HG02970 (cell line): ENCODE measurements around the gene CCDC157.
"Not testable (repeated sequence)": the region's sequence is repeated elsewhere in the genome, so short reads cannot be mapped to it uniquely, and the experiment has no call there.

Experiments used
- ATAC-seq: cut with Tn5 transposase; IDR thresholded peaks from one replicate; pipeline ENCODE4 v1.9.1; 2021; ENCODE audit warnings: mild to moderate bottlenecking, moderate library complexity, moderate number of reproducible peaks; ENCODE audit not compliant: unreplicated experiment, low FRiP score

CCDC157 gene

DNA sequence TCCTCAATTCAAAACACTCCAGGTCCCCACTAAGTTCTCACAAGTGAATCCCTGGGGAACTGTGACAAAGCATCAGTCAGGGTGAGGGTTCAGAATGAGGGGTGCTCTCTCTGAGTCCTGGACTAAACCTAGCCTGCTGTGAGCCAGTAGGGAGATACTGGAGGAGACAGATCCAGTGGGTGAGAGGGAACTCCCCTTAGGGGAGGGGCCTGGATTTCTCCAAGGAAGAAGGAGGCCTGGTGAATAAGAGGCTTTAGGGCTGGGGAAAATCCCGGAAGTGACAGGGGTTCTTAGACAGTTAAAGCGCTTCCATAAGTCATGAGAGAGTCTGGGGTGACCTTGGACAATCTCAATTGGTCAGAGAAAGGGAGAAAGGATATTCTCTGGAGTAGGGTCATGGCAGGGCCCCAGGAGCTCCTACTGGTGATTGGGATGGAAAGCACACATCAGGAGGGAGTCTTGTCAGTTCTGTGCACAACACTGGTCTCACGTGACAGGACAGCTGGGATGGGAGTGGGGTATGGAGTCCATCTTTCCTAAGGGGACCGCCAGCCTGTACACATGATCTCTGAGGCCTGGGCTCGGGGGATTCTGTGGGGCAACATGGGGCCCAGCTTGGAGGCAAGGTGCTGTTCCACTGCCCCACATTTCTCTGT lies 31.6 kb upstream of the CCDC157 start:
- no peak for ATAC-seq

DNA sequence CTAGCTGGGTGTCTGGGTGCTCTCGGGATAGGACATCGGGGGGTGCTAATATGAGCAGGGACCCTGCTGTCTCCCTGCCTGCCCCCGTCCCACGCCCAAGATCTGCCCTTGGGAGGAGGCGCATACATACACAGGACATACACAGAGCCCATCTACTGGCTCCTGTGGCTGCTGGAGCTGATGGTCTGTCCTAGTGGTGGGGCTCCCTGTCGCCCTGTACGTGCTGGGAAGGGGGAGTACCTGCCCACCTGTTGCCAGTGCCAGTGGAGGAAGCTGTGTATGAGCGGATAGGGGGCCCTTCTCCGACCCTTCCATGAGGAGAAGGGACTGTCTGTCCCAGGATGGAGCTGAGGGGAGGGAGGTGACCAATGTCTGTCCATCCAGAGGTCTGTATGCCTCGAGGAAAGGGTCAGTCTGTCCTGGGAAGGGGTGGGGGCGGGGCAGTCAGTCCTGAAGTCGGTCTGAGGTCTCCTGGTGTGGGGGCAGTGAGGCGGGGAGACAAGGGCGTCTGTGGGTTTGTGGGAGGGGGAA lies 31.0 kb upstream of the CCDC157 start:
- no peak for ATAC-seq

DNA sequence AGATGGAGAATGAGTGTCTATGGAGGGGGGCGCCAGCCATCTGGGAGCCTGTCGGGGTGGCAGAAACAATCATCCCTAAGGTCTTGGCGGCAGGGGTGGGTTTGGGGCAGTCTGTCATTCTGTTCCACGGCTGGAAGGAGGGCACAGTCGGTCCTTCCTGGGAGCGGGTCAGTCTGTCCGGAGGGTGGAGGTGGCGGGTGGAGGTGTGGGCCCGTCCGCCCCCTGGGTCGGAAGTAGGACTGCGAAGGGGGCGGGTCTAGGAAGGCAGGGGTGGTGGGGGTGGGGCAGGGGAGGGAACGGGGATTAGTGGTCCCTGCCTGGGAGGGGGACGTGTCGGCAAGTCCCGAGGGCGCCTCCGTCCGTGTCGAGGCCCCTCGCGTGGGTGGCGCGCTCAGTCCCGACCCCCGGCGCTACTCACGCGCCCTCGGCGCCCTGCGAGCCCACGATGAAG lies 30.5 kb upstream of the CCDC157 start:
- ATAC-seq, result peak; percentile 30

DNA sequence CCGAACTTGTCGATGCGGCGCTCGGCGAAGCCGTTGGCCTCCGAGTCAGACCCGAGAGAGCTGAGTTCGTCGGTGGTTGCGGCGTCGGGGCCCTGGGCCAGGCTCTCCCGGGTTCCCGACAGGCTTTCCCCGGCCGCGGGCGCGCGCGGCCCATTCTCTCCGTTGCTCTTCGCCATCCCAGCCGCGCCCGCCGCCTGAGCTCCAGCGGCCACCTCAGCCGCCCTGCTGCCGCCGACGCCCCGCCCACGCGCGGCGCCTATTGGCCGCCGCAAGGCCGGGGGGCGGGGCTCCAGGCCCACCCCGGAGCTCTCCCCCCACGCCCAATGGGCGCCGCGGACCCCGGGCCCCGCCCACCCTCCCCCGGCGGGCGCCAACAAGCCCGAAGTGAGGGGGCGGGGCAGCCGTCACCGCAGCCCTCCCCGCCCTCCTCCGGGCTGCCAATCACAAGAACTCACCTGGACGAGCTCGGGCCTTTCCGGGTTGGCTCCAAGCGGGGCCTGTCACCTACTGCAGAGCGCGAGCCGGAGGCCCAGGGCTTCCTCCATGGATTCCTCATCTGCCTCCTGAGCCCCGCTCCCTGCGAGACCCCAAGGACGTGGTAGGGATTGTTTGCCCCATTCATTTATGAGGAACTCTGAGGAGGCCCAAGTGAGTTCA lies 30.0 kb upstream of the CCDC157 start, which contains the start of gene TBC1D10A:
Gene TBC1D10A, minus strand, starts transcription at position 236 of the 657 bp plus-strand sequence. Its CDS starts 60 bp downstream, at position 176.
- ATAC-seq, result peak; percentile 87

DNA sequence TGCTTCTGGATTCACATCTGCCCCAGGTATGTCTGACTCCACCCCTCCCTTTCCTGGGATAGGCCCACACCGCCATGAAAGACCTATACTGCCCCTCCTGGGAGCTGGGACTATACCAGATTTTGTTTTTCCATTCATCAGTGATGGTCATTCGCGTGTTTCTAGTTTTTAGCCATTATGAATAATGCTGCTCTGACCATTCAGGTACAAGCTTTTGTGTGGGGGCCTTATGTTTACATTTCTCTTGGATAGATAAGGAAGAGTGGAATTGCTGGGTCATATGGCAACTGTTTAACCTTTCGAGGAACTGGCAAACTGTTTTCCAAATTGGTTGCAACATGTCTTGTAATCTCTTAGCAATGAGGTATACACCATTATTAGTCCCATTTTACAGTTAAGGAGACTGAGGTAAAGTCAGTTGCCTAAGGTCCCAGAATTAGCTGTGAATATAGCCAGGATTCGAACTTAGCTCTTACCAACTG lies 28.9 kb upstream of the CCDC157 start:
- ATAC-seq, result no peak

DNA sequence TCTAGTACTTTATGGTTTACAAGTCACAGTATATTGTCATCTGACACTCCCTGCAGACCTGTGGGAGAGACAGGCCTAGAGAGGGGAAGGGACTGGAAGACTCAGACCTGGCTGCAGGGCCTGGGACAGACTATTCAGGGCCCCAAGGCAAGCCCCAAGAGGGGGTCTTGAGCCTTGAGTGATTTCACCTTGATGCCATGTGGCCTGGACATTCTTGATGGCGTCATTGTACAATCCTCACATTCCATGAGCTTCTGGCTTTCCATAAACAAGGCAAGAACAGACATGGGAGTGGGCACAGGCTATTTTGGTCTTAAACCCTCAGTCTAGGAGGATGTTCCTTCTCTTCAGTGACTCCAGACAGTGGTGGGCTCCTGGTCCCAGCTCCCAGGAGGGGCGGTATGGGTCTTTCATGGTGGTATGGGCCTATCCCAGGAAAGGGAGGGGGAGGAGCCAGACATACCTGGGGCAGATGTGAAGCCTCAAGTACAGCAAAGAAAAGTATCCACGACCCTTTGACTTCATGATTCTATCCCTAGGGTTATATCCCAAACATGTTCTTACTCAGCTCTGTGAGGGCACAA lies 28.2 kb upstream of the CCDC157 start:
- no peak for ATAC-seq

DNA sequence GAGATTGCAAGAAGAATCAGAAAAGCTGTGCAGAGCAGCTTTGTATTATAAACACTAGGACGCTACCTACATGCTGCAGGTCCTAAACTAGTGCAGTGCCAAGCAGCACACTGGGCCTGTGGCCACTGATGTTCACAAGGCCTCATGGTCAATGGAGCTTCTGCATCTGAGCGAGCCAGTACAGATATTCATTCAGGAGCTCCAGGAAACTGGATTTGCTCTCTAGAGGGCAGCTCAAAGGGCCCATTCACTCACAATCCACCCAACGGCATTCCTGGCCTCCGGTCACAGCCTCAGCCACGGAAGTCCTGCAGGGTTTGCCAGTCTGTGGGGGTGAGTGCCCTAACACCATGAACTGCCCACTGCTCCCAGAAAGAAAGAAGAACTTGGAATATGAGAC lies 24.3 kb upstream of the CCDC157 start:
- ATAC-seq, result no peak

DNA sequence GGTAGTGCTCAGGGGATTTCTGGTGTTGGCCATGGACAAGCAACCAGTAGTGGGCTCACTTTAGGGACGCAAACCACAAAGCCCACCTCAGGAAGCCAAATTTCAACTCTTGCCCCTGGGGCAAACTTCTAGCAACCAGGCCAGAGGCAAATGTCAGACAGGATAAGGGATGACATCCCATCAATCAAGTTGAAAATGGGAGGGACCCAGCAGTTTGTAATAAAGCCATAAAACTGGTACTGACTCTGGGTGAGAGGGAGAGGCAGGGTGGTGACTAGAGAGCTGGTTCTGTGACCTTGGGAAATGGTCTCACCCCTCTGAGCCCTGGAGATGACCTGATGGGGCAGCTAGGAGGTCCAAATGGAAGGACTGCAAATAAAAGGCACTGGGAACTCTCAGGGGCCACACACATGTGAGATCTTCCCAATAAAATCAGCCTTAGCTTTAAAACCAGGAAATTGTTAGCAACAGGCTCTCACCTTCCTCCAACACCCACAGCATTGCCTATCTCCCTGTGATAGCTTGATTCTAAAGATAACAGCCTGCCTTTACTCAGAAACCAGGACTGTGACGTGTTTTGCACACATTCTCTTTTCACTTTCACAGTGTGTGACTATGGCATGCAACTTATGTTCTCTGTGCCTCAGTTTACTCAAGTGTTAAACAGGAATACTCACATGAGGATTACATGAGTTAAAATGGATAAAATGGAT lies 23.7 kb upstream of the CCDC157 start:
- no peak for ATAC-seq

DNA sequence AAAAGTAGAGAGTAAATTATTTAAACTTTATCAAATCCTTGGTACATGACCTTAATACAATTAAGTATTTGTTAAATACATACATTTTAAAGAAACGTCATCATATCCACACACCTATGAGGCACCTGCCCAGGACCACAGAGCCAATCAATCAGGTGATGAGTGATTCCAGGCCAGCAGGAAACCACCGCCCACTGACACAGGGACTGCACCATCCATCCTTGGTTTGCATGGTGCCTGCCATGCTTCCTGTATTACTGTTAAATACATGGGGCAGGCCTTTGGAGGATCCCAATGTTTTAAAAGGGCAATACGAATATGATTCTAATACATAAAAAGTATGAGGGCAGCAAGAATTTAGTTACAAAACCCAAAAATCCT lies 23.1 kb upstream of the CCDC157 start:
- ATAC-seq, result no peak

DNA sequence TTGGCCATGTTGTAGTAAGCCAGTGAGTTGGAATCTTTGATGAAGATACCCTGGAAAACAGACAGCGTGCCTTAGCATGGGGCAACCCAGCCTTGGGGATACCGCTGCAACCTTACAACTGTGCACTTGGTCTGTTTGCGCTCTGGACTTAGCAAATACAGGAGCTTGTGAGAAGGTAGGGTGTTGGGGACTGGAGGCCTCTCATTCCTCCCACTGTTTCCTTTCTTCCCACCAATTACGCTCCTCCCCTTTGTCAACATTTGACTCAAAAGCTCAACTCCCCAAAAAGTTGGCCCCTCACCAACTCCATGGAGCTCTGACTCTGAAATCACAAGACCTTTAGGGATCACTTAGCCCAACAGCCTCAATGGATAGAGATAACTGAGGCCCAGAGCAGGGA lies 22.2 kb upstream of the CCDC157 start:
- ATAC-seq, result no peak

DNA sequence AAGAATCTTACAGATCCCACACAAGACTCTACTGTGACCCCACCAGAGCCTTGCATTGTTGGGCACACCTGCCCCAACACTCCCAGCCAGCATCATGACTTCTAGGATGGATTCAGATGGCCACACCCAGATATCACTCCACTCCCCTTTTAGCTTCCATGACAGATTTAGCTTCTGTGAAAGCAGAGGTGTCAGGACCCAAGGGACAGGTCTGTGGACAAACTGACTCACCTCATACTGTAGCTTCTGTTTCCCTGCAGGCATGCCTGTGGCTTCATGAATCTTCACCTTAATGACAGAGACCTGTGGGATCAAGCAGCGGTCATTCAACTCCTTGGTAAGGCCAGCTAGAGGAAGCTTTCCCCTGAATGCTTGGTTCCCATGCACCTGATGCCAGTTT lies 21.6 kb upstream of the CCDC157 start:
- ATAC-seq, result no peak

DNA sequence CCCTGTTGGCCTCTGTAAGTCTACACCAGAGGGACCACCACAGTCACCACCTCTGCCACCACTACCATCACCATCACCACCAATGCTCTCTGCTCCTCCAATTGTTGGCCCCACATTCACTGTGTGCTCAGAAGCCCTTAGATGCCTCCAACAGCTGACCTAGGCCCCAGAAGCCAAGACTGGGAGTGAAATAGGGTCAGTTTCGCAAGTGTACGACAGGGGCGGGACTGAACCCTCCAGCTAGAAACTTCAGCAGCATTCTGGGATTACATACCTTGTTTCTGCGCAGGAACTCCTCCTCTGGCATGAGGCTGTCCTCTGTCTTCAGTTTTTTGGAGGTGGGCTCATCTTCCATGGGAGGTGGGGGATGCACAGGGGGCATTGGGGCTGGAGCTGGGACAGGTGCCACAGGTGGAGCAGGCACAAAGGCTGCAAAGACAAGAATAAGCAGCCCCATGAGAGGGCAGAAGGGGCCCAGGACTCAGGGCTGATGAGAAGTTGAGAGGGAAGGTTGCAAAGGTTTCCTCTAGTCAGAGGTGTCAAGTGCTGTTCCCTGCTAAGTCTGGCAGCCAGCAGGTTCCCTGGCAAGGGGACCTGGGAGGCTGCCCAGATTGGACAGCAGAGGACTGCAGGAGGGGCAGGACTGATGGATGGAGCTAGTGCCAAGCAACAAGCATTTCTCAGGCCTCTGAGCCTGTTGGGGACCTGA lies 19.9 kb upstream of the CCDC157 start:
- ATAC-seq, result no peak

DNA sequence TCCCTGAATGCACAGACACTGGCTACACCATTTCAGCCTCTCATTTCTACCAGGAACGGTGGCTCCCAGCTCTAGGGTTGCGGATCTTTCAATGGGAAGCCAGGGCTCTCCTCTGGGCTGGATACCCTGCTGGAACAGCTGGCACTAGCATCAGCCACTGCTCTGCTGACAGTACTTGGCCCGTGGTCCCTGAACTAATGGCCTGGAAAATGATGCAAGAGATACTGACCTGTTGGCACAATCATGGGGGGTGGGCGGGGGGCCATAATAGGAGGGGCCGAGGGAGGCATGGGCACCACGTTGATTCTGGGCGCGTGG lies 19.4 kb upstream of the CCDC157 start:
- ATAC-seq, result no peak

DNA sequence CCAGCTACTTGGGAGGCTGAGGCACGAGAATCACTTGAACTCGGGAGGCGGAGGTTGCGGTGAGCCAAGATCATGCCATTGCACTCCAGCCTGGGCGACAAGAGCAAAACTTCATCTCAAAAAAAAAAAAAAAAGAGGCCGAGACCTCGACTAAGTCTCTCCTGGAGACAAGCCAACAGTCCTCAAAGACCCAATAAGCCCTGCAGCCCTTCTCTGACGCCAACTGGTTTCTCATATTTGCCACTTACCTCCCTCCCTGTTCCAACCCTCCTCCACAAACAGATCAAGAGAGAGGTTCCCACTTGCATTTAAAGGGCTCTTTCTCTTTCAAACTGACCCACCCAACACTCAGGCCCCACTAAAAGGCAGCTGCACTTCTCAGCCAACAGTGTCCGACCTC lies 18.5 kb upstream of the CCDC157 start:
- ATAC-seq, result not testable (repeated sequence)

DNA sequence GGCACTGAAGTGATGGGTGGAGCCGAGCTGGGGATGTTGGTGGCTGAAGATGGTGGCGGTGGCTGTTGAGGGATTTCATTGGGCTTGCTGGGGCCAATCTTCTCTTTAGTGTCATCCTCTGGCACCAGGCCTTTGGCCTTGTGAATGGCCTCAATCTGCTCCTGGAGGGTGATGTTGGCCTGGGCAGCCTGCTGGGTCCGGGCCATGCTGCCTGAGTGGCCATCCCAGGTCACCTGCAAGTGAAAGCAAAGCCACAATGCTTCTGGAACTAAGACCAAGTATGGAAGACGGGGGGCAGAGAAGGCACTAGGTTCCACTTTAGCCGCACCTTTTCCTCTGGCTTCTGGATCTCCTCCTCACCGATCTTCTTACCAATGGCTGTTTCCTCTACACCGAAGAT lies 18.0 kb upstream of the CCDC157 start:
- no peak for ATAC-seq

DNA sequence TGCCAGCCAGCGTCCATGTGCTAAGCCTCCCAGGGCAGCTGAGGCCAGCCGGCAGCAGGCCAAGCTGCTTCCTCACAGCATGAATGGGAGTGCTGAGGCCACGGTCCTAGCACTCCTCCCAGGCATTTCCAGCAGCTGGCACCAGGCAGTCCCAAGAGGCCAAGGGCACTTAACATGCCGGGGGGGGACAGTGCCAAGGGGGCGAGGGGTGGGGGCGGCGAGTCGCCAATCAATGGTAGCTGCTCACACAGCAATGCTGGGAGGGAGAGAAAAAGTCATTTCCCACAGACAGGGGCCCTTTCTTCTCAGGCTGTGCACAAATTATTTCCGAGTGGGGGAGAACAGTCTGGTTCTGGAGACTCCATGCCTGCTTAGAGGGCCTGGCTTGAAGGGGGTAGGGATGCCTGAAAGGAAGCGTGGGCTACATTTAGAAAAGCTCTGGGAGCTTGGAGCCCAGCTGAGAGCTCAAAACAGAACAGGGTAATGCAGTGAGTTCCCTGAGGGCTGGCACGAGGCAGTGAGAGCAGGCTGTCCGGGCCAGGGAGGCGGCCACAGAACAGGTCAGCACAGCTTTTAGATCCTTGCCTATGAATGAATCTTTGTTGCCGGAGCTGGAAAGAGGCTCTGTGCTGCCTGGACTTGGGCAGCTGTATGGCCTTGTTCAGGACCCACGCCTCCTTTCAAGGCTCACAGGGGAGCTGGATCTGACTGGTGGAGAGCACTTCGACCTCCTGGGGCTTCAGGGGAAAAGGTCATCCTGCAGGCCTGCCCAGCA lies 15.7 kb upstream of the CCDC157 start:
- no peak for ATAC-seq

DNA sequence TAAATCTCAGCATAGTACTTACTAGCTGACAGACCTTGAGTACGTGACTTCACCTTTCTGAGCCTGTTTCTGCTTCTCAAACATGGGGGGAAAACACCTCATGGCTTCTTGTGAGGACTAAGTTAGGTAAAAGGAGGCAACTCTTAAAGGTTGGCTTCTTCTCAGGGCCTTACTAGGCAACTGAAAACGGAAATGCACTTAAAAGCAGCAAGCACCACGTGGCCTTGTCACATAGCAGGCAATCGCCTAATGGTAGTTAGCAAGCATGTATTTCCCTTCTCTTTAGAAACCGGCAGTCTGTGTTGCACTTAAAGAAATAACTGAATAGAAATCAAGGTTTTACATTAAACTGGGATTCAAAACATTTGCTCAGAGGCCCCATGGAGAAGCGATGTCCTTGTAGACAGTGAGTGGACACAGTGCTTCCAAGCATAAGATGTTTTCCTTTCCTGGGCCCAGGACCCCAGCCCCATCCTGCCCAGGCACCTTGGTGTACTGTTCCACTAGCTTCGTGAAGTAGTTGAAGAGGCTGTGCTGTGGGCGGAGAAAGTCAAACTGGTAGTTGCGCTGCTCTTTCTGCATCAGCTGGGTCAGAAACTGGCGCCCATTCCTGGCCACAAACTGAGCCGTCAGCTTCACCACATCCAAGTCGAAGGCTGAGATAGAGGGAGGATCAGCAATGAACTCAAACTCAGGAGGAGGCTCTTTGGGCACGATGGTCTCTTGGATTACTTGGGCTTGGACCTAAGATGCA lies 12.2 kb upstream of the CCDC157 start:
- no peak for ATAC-seq

DNA sequence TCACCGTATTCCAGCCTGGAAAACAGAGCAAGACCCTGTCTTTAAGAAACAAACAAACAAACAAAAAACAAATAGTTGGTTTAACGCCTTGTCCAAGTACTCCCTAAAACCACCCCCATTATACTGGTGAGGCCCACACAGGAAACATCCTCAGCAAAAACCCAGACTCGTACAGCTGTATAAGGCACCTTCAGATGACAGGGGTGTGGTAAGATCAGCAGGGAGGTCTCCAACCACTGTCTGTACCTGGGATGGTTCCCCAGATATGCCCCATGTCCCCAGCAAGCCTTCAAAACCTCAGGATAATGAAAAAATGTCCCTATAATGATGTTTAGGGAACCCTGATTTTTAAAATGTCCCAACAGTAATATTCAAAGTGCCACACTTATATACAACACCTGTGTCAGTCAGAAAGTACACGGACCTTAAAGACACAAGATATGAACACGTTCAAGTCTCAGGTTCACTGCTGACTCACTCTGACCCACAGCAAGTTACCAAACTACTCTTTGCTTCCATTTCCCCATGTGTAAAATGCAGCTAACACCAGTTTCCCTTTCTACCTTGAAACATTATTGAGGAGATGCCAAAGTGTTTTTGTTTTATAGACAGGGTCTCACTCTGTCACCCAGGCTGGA lies 9.4 kb upstream of the CCDC157 start:
- no peak for ATAC-seq
